Right lobe of liver (tissue), 6 donors: Measurements from ENCODE around the gene GSTM1. TPM values are rescaled to one million over a fixed set of nuclear protein-coding genes. Genes with fewer than 3 reads are reported as not detected.
A peak's percentile ranks its signal among the peaks of the same experiment; 100 is the strongest.

Experiments
- ATAC-seq, 4 donors: fragments of 200-7000 bp; cut with Tn5 transposase; one replicate each; pipeline ENCODE4 v1.9.1; 2020; ENCODE audit warnings: mild to moderate bottlenecking in 4 of 4, moderate library complexity in 4 of 4
- DNase-seq, 3 donors: peaks; one replicate each; pipeline ENCODE4 v3.0.0-alpha.2; 2020
- H3K27ac ChIP-seq, 3 donors: fragments of 200-600 bp; one replicate each; pipeline ENCODE4 v1.8.0; 2022
- H3K27me3 ChIP-seq, 2 donors: fragments of 200-600 bp; one replicate each; pipeline ENCODE4 v1.8.0; 2022
- H3K36me3 ChIP-seq, 4 donors: fragments of 200-600 bp; sonication (generic) in 1 of 4; one replicate each; pipeline versions ENCODE4 v1.5.1 to v1.8.0; 2017 to 2022; ENCODE audit warnings: control low read depth in 1 of 4
- H3K4me1 ChIP-seq, 4 donors: fragments of 200-600 bp; sonication (generic) in 1 of 4; one replicate each; pipeline versions ENCODE4 v1.5.1 to v1.8.0; 2017 to 2022; ENCODE audit warnings: control low read depth in 1 of 4
- H3K4me3 ChIP-seq, 3 donors: fragments of 200-600 bp; one replicate each; pipeline ENCODE4 v1.8.0; 2022
- H3K9me3 ChIP-seq, 4 donors: fragments of 200-600 bp; sonication (generic) in 1 of 4; one replicate each; pipeline versions ENCODE4 v1.5.1 to v1.8.0; 2017 to 2022; ENCODE audit warnings: control low read depth in 1 of 4
- CTCF ChIP-seq, 4 donors: fragments of 200-600 bp in 3 of 4; fragments of 450-650 bp in 1 of 4; IDR thresholded peaks; one replicate each; pipeline versions ENCODE4 v1.5.1 to v1.8.0; 2016 to 2022; ENCODE audit warnings: antibody characterized with exemption in 4 of 4, mild to moderate bottlenecking in 2 of 4
- POLR2A ChIP-seq: fragments of 450-650 bp; IDR thresholded peaks from one replicate; pipeline ENCODE4 v1.6.1; 2017; ENCODE audit warnings: antibody characterized with exemption, mild to moderate bottlenecking
- WGBS: methylation state at CpG from one replicate; pipeline ENCODE4 v1.1.6; 2018; ENCODE audit warnings: low coverage, low lambda C conversion rate; ENCODE audit not compliant: insufficient coverage; ENCODE audit errors: missing lambda C conversion rate; 5-methylcytosine and 5-hydroxymethylcytosine counted together
- intact Hi-C, 2 donors: fragments of 100-400 bp; cut with DNase I; formaldehyde crosslinking; loops; one replicate each; pipeline versions ENCODE4 v1.11.2 to v1.14.1; 2022
- total RNA-seq, 6 experiments: library from RNA; depleted of rRNA in 2 of 6; stranded (reverse); fragments of >200 nt in 2 of 6; fragmentation: NEBNext Ultra II Directional in 3 of 6; extraction: Animal tissue kit (Norgen Biotek cat#: 25700) in 3 of 6; gene quantifications; one replicate each; pipeline versions ENCODE4 v1.1.0 to v1.2.4, GENCODE V29; 2016 to 2023
- donor health status: DM: no; HTN: yes; CAD: no.
- donor health status: DM: no; HTN: no; CAD: no.
- donor health status: DM: no; HTN: no; CAD: no.
- donor health status: DM: no; HTN: yes; CAD: no.
- donor health status: DM: no; HTN: yes; CAD: no.

GSTM1 gene
- total RNA-seq, 6 experiments from 2014 or later, result 32.1 to 248 (median 43.0) TPM; not detected in 3

- WGBS, result no CpG with 5 or more reads among the region's 10 CpGs
- Histone ChIP-seq H3K27me3 (no peaks in the 10 kb centered on the region), H3K36me3 (no peaks in the 10 kb centered on the region), H3K9me3 (no peaks in the 10 kb centered on the region), H3K4me1 (peaks cover 0 to 7% (median 0%) of the 10 kb centered on the region in 4 donors), H3K4me3 (no peak overlapping the region), H3K27ac (no peak overlapping the region)
- intact Hi-C loops, result loop anchor here (5.0 kb wide), 1 partner anchor 128 kb away; no protein-coding TSS in a partner anchor
- TF ChIP-seq POLR2A, result no peak
- TF ChIP-seq CTCF (IDR thresholded peaks at IDR 0.05), result no peak
- ATAC-seq (no peak), DNase-seq (no peak)
These were observed 42.9 kb upstream of the GSTM1 start for GRCh38 chr1:109644670-109645069.

- ATAC-seq, result peak; percentile 33 to 61 (median 46)
- intact Hi-C loops, result no loop called here
- peak overlapping the region in 2 of 3 donors; percentile 26 to 28 for H3K4me3 ChIP-seq
- no peak overlapping the region for H3K27ac ChIP-seq
- no peaks in the 10 kb centered on the region for H3K9me3 ChIP-seq
- H3K36me3 ChIP-seq, result no peaks in the 10 kb centered on the region
- no peaks in the 10 kb centered on the region for H3K27me3 ChIP-seq
- no peaks in the 10 kb centered on the region for H3K4me1 ChIP-seq
- TF ChIP-seq CTCF (IDR thresholded peaks at IDR 0.05) (peak; percentile 32 to 44 (median 39)), POLR2A (no peak)
- peak in 1 of 3 donors; percentile 21 for DNase-seq
- WGBS, result 33% methylated on average over 4 of the region's 4 CpGs
These were observed 38.1 kb upstream of the GSTM1 start for GRCh38 chr1:109649491-109649914.

GRCh38 chr1:109650609-109651008 is 37.0 kb upstream of the GSTM1 start:
- Histone ChIP-seq H3K27me3 (no peaks in the 10 kb centered on the region), H3K27ac (no peak overlapping the region), H3K4me1 (peaks cover 0 to 5% (median 0%) of the 10 kb centered on the region in 4 donors), H3K36me3 (no peaks in the 10 kb centered on the region), H3K9me3 (no peaks in the 10 kb centered on the region), H3K4me3 (no peak overlapping the region)
- no peak for TF ChIP-seq POLR2A
- no peak for TF ChIP-seq CTCF (IDR thresholded peaks at IDR 0.05)
- ATAC-seq, result no peak
- 87% methylated on average over 3 of the region's 3 CpGs for WGBS
- intact Hi-C loops, result no loop called here
- no peak for DNase-seq

- DNase-seq (no peak), ATAC-seq (no peak)
- peaks cover 0 to 5% (median 0%) of the 10 kb centered on the region in 4 donors for H3K4me1 ChIP-seq
- WGBS, result 77% methylated on average over 2 of the region's 2 CpGs
- no peaks in the 10 kb centered on the region for H3K9me3 ChIP-seq
- H3K27ac ChIP-seq, result no peak overlapping the region
- intact Hi-C loops, result no loop called here
- TF ChIP-seq CTCF (IDR thresholded peaks at IDR 0.05), result no peak
- no peak for TF ChIP-seq POLR2A
- H3K4me3 ChIP-seq, result no peak overlapping the region
- H3K27me3 ChIP-seq, result no peaks in the 10 kb centered on the region
- no peaks in the 10 kb centered on the region for H3K36me3 ChIP-seq
These were observed 35.2 kb upstream of the GSTM1 start for GRCh38 chr1:109652402-109652801.

GRCh38 chr1:109653306-109653705 is 34.3 kb upstream of the GSTM1 start:
- TF ChIP-seq POLR2A, result no peak
- no peak for TF ChIP-seq CTCF (IDR thresholded peaks at IDR 0.05)
- DNase-seq, result no peak
- Histone ChIP-seq H3K27me3 (no peaks in the 10 kb centered on the region), H3K4me3 (no peak overlapping the region), H3K36me3 (no peaks in the 10 kb centered on the region), H3K4me1 (peaks cover 0 to 5% (median 0%) of the 10 kb centered on the region in 4 donors), H3K27ac (no peak overlapping the region), H3K9me3 (no peaks in the 10 kb centered on the region)
- intact Hi-C loops, result no loop called here
- ATAC-seq, result no peak
- WGBS, result 73% methylated on average over 2 of the region's 2 CpGs
